ENCODE results near the gene EGFL7.

DNA sequence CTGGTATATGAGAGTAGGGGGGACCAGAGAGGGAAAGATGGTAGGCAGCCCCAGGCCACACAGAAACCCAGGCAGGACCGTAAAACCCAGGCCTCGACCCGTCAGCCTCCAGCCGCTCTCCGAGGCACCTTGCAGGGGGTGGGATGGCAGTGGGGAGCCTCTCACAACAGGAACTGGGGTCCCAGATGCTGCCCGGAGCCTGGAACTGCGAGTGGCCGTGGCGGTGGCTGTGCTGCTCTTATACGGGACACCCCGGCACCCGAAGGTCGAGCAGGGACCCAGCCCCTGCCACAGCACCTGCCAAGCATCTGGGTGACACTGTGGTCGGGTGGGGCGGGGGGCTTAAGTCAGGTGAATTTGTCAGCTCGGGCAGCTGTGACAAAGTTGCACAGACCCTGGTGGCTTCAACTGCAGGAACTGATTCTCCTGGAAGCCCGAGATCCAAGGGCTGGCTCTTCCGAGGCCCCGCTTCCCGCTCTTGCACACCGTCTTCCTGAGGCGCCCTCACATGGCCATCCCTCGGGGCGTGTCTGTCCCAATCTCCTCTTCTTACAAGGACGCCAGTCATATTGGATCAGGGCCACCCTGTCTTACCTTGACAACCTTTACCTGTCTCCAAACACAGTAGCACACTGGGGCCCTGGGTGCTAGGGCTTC is 47.6 kb upstream of the EGFL7 start:
- TF ChIP-seq CTCF (IDR thresholded peaks at IDR 0.05), result no peak
- TF ChIP-seq POLR2A (IDR thresholded peaks at IDR 0.05), result no peak

All from sigmoid colon (tissue), 3 donors.